Posterior vena cava (tissue), 2 donors: ENCODE results near the gene CCDC80. TPM values are rescaled to one million over a fixed set of nuclear protein-coding genes. Genes with fewer than 3 reads are reported as not detected.

Source experiments
- DNase-seq: peaks from one replicate; pipeline ENCODE4 v3.0.0-alpha.2; 2020; ENCODE audit warnings: low spot score
- intact Hi-C, 2 donors: fragments of 100-400 bp; cut with DNase I; formaldehyde crosslinking; loops; one replicate each; pipeline versions ENCODE4 v1.14.1 to v1.14.2; 2022 to 2023
- total RNA-seq, 2 donors: library from RNA; stranded (reverse); fragmentation: NEBNext Ultra II Directional; extraction: Animal tissue kit (Norgen Biotek cat#: 25700); gene quantifications; one replicate each; pipeline ENCODE4 v1.2.1, GENCODE V29; 2021
- donor health status: DM: yes; HTN: yes; CAD: no.
- donor health status: DM: yes; HTN: yes; CAD: no.

Gene CCDC80
- total RNA-seq, 2 donors from 2014 or later, result 294 to 1,773 TPM

DNA sequence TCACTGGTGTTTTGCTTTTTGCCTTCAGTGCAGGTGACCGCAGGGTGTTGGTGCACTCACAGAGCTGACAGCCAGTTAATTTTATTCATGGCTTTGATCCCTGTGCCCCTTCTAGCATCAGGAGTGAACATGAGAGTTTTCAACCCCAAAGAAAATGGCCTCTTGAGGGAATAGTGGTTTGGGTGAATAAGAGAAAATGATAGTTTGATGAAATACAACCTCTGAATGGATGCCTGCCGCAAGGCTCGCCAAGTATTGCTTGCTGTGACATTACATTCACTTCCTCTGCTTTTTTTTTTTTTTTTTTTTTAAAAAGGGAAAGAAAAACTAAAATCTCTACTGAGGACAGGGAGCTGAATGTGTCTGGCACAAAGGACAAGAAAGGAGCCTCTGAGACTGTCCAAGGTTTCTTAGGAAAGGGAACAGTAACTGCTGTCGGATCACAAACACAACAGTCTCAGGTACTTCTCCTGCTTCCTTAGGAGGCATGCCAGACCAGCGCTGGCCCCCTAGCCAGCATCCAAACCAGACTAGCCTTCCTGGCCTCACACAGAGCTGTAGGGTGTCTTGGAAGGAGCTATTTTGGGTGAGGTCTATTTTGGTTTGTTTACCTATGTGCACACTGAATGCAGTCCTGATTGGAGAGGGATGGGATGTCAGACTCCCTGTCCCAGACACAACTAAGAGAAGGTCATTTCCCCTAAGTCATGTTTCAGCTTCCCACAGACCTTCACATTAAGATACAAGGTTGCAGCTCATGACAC lies 29.0 kb downstream of the CCDC80 start:
- no peak for DNase-seq
- intact Hi-C loops, result no loop called here

GRCh38 chr3:112610121-112610520 lies 30.8 kb downstream of the CCDC80 start:
- intact Hi-C loops, result no loop called here
- DNase-seq, result no peak

DNA sequence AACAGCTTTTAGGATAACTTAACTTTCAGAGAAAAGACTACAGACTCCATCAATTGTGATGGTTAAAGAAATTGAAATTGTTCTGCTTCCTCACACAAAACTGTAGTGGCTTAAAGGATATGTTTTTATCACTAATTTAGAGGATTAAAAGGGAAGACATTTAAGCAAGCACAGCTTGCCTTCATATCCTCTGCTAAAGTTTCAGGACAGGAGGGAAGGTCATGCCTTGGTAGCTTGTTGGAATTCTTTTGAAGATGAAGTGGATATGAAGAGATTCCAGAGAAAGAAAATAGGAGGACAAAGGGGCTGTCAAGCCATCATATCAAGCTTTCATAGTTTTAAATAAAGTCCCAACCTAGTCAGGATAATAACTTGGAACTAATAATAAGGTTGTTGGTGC lies 33.1 kb downstream of the CCDC80 start:
- intact Hi-C loops, result loop anchor here in 1 of 2 donors (5.0 kb wide), 1 partner anchor 1339 kb away; the partner anchor contains the start of gene ZDHHC23
- no peak for DNase-seq

GRCh38 chr3:112606098-112606497 lies 34.8 kb downstream of the CCDC80 start:
- no peak for DNase-seq
- intact Hi-C loops, result loop anchor here in 1 of 2 donors (5.0 kb wide), 1 partner anchor 1341 kb away; the partner anchor contains the start of gene ZDHHC23

GRCh38 chr3:112605285-112605684 lies 35.7 kb downstream of the CCDC80 start:
- intact Hi-C loops, result loop anchor here in 1 of 2 donors (5.0 kb wide), 1 partner anchor 1342 kb away; the partner anchor contains the start of gene ZDHHC23
- DNase-seq, result no peak

DNA sequence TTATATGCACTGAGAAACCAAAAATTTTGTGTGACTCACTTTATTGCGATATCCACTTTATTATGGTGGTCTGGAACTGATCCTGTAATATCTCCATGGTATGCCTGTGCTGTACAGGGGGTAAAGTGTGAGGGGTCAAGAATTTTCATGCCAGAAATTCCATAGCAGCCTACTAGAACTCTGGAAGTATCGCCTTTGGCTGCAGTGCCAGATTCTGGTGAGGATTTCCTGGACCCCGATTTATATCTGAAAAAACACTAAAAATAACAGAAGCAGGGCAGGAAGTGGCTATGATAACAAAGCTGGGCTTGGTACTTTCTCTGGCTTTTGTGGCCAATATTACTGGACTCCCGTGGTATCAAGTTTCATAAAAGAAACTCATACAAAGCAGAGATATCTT lies 36.4 kb downstream of the CCDC80 start:
- intact Hi-C loops, result no loop called here

DNA sequence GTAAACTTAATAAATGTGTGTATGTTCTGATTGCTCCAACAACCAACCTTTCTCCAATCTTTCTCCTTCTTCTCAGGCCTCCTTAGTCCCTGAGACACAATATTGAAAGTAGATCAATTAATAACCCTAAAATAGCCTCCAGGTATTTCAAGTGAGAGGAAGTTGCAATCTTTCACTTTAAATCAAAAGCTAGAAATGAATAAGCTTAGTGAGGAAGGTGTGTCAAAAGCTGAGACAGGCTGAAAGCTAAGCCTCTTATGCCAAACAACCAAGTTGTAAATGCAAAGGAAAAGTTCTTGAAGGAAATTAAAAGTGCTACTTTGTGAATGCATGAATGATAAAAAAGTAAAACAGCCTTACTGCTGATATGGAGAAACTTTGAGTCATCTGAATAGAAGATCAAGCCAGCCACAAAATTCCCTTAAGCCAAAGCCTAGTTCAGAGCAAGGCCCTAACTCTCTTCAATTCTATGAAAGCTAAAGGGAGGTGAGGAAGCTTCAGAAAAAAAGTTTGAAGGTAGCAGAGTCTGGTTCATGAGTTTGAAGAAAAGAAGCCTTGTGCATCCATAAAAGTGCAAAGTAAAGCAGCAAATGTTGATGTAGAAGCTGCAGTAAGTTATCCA lies 38.6 kb downstream of the CCDC80 start:
- intact Hi-C loops, result no loop called here
- no peak for DNase-seq

More for the DNA sequence above, 36.4 kb downstream of the CCDC80 start:
- no peak for DNase-seq

- intact Hi-C loops, result no loop called here
- DNase-seq, result no peak
Measured at GRCh38 chr3:112598731-112599130, 42.2 kb downstream of the CCDC80 start.

- no peak for DNase-seq
- intact Hi-C loops, result no loop called here
Measured at GRCh38 chr3:112597945-112598344, 43.0 kb downstream of the CCDC80 start.

DNA sequence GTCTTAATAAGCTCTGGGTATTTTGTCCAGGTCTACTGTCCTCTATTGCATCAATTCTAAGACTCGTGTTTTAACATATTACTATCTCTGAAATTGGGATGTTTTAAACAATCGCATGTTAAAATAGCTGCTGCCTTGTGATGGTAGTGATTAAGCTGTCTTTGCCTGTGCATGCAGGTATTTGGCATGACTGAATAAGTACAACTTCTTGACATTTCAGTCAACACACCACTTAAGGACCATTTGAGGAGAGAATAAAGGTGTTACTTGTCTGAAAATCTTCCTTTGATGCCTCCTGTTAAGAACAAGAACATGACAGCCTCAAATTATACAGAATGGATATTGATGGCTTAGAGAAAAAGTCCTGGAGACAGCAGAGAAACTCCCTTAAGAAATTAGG lies 46.1 kb downstream of the CCDC80 start:
- intact Hi-C loops, result no loop called here
- no peak for DNase-seq

DNA sequence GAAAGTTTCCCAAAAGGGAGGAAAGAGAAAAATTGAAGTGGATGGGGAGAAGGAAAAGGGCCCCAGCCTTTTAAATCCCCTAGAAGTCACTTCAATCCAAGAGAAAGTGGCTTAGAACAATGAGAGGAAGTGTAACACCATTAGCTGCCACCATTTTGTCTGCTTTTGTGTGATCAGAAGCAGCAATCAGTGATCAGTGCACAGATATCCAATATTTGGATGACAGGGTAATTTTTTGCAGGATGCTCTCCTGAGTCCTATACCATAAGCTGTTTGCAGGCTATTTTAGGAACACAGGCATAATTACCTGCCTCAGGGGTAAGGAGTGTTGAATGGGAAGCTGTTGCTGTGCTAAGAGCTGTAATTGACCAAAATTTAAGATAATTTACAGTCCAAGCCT lies 47.7 kb downstream of the CCDC80 start:
- intact Hi-C loops, result no loop called here
- DNase-seq, result no peak

GRCh38 chr3:112587336-112587735 lies 53.6 kb downstream of the CCDC80 start:
- DNase-seq, result no peak
- intact Hi-C loops, result loop anchor here in 1 of 2 donors (10.0 kb wide), 3 partner anchors 47 to 397 kb away; no protein-coding TSS in a partner anchor

DNA sequence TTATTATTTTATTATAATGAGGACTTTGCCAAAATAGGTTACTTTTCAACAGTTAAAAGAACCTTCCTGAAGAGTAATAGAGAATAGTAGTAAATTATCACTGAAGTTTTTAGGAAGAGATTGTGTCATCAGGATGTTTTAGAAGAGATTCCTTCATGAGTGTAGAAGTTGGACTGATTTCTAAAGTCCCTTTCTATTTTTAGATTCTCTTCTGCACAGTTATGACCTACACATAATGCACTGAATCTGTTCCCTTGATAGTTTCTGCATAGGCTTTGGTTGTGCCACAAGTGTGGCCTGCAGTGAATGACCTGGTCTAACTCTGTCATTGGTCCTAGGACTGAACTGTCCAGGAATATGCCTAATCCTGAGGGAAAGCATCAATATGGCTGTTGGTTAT lies 55.2 kb downstream of the CCDC80 start:
- intact Hi-C loops, result loop anchor here in 1 of 2 donors (10.0 kb wide), 3 partner anchors 49 to 399 kb away; no protein-coding TSS in a partner anchor
- DNase-seq, result no peak

DNA sequence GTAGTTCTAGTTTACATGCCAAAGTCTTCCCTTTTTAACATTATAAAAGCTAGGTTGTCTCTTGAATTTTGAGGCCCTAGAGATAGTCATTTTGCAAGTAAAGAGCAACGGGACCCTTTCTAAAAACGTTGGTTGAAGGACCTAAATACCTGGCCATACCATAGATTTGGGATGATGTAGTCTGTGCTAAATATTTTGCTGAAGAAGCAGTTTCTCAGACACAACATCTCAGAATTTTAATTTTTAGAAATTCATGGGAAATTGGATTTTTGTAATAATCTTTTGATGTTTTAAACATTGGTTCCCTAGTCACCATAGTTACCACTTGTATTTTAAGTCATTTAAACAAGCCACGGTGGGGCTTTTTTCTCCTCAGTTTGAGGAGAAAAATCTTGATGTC lies 57.8 kb downstream of the CCDC80 start:
- intact Hi-C loops, result loop anchor here in 1 of 2 donors (10.0 kb wide), 3 partner anchors 52 to 402 kb away; no protein-coding TSS in a partner anchor
- no peak for DNase-seq

DNA sequence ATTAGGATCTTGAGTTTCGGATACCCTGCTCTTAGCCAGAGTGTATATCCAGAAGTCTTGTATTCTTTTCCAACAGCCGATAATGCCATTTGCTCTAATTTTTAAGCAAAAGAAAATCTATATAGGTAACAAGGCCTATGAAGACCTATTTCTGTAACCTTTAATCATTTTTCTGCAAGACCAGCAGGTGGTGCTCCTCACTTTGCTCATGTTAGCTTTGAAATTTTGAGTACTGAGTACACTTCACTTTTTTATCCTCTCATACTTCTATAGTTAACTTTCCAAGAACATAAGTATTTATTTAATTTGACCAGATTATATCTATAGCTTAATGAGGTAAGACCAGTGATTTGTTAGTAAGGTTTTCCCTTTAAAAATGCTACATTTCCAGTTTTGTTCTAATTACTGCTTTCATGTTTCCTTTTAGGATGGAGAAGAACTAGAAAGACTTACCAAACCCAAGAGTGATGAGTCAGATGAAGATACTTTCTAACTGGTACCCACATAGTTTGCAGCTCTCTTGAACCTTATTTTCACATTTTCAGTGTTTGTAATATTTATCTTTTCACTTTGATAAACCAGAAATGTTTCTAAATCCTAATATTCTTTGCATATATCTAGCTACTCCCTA lies 58.6 kb downstream of the CCDC80 start:
- intact Hi-C loops, result loop anchor here in 1 of 2 donors (10.0 kb wide), 3 partner anchors 52 to 402 kb away; no protein-coding TSS in a partner anchor
- DNase-seq, result no peak

- intact Hi-C loops, result loop anchor here in 1 of 2 donors (10.0 kb wide), 3 partner anchors 55 to 405 kb away; no protein-coding TSS in a partner anchor
Measured at GRCh38 chr3:112579697-112580096, 61.2 kb downstream of the CCDC80 start.

DNA sequence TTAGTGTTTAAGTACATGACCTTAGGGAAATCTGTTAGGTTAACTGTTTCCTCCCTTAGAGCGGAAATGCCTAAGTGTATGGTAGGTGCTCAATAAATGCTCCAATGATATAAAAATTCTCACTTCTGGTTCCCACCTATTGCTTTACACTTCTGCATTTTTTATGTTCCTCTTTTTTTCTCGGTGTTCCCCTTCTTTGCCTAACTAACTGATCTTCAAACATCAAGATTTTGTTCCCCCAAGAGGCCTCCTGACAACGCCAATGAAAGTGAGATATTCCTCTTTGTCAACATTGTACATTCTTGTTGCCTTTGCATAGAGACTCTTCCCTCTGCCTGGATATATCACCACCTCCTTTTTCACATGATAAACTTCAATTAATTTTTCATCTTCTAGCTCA lies 61.7 kb downstream of the CCDC80 start:
- no peak for DNase-seq
- intact Hi-C loops, result no loop called here

More at GRCh38 chr3:112579697-112580096, 61.2 kb downstream of the CCDC80 start:
- DNase-seq, result peak; percentile 73

GRCh38 chr3:112572701-112573100 lies 68.2 kb downstream of the CCDC80 start:
- no peak for DNase-seq
- intact Hi-C loops, result no loop called here

DNA sequence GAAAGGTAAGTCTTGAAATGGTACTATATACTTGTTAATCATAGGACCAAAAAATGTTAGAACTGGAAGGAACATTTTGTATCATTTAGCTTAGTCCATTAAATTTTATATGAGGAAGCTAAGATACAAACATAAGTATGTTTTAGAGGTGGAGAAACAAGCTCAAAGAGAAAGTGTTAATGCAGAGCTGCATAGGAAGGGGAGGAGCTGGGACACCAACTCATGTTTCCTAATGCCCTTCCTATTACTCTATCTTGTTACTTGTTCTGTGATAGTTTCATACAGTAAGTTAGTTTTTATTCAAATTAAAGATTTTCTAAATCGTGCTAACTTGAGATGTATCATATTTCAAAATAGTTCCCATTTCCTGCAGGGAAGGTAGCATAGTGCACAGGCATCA lies 71.7 kb downstream of the CCDC80 start:
- intact Hi-C loops, result no loop called here
- DNase-seq, result no peak

- intact Hi-C loops, result no loop called here
- DNase-seq, result no peak
Measured at GRCh38 chr3:112568642-112569041, 72.3 kb downstream of the CCDC80 start.
